Uterus (tissue), 4 donors: ENCODE data around the gene UBE3C. TPM values are rescaled to one million over a fixed set of nuclear protein-coding genes. Genes with fewer than 3 reads are reported as not detected.

Experiments used
- DNase-seq, 2 donors: peaks; one replicate each; pipeline ENCODE4 v3.0.0-alpha.2; 2019 to 2020
- H3K27ac ChIP-seq, 2 donors: fragments of 200-600 bp; sonication (generic); 1 replicate in 1 of 2; 2 replicates in 1 of 2; pipeline ENCODE4 v1.5.1; 2016 to 2018
- H3K27me3 ChIP-seq, 2 donors: fragments of 200-600 bp; sonication (generic); one replicate each; pipeline ENCODE4 v1.5.1; 2018 to 2019; ENCODE audit warnings: control low read depth in 1 of 2
- H3K36me3 ChIP-seq, 2 donors: fragments of 200-600 bp; sonication (generic); one replicate each; pipeline ENCODE4 v1.5.1; 2019; ENCODE audit warnings: control low read depth in 1 of 2
- H3K4me1 ChIP-seq, 2 donors: fragments of 200-600 bp; sonication (generic); one replicate each; pipeline ENCODE4 v1.5.1; 2018 to 2019; ENCODE audit warnings: control low read depth in 1 of 2
- H3K4me3 ChIP-seq, 2 donors: fragments of 200-600 bp; sonication (generic); 1 replicate in 1 of 2; 2 replicates in 1 of 2; pipeline ENCODE4 v1.5.1; 2018 to 2019; ENCODE audit warnings: mild to moderate bottlenecking in 1 of 2
- H3K9me3 ChIP-seq, 2 donors: fragments of 200-600 bp; sonication (generic); one replicate each; pipeline ENCODE4 v1.5.1; 2019; ENCODE audit warnings: control low read depth in 1 of 2
- CTCF ChIP-seq, 4 experiments: fragments of 200-600 bp in 2 of 4; fragments of 450-650 bp in 2 of 4; sonication (generic) in 2 of 4; IDR thresholded peaks; one replicate each; pipeline ENCODE4 v1.5.1; 2016 to 2019; ENCODE audit warnings: antibody characterized with exemption in 4 of 4, mild to moderate bottlenecking in 2 of 4, moderate library complexity in 1 of 4
- POLR2A ChIP-seq, 2 donors: fragments of 450-650 bp; IDR thresholded peaks; one replicate each; pipeline ENCODE4 v1.6.1; 2016; ENCODE audit warnings: antibody characterized with exemption in 2 of 2, mild to moderate bottlenecking in 1 of 2, moderate library complexity in 1 of 2
- intact Hi-C: fragments of 100-400 bp; cut with DNase I; formaldehyde crosslinking; loops from one replicate; pipeline ENCODE4 v1.15.1; 2023; ENCODE audit warnings: low total_unique reads
- total RNA-seq, 4 donors: library from RNA; depleted of rRNA in 3 of 4; stranded (reverse); fragments of >200 nt in 3 of 4; gene quantifications; one replicate each; pipeline versions ENCODE4 v1.1.0 to v1.2.4, GENCODE V29; 2014 to 2023
- donor health status: DM: yes; HTN: yes; CAD: no.

Gene UBE3C
- total RNA-seq, 4 donors from 2014 or later, result 54.1 to 121 (median 91.7) TPM

DNA sequence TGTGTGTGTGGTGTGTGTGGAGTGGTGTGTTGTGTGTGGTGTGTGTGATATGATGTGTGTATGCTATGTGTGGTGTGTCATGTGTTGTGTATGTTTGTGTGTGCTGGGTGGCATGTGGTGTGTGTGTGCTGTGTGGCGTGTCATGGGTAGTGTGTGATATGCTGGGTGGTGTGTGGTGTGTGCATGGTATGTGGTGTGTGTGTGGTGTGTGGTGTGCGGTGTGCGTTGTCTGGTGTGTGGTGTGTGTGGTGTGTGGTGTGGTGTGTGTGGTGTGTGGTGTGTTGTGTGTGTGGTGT, 160.5 kb downstream of the UBE3C start:
- no peak for DNase-seq
- TF ChIP-seq CTCF (IDR thresholded peaks at IDR 0.05), result no peak
- no peak for TF ChIP-seq POLR2A (IDR thresholded peaks at IDR 0.05)
- Histone ChIP-seq H3K27me3 (no peaks in the 10 kb centered on the region), H3K27ac (no peak overlapping the region), H3K9me3 (no peaks in the 10 kb centered on the region), H3K4me1 (no peaks in the 10 kb centered on the region), H3K4me3 (no peak overlapping the region), H3K36me3 (no peaks in the 10 kb centered on the region)
- intact Hi-C loops, result no loop called here

GRCh38 chr7:157299613-157300368, 161.1 kb downstream of the UBE3C start:
- intact Hi-C loops, result no loop called here
- Histone ChIP-seq H3K36me3 (no peaks in the 10 kb centered on the region), H3K27me3 (no peaks in the 10 kb centered on the region), H3K4me1 (no peaks in the 10 kb centered on the region), H3K9me3 (no peaks in the 10 kb centered on the region), H3K27ac (no peak overlapping the region), H3K4me3 (no peak overlapping the region)
- no peak for TF ChIP-seq CTCF (IDR thresholded peaks at IDR 0.05)
- no peak for TF ChIP-seq POLR2A (IDR thresholded peaks at IDR 0.05)
- DNase-seq, result no peak

DNA sequence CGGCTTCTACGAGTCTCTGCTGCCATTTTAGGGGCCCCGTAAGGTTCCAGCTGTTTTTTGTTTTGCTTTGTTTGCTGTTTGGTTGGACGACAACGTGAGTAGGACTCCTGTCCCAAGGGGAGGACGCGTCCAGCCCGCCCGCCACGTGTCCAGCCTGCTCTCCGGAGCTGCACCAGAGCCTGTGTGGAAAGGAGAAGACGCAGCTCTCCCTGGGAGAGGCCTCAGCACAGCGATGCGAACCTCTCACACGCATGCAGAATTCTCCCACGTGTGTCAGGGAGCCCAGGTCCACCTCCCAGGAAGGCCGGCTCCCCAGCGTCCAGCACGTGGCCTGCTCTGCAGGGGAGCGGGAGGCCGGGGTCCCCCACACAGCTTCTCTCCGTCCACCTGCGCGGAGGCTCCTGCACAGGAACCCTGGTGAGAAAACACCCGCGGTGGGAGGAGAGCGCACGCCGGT, 161.7 kb downstream of the UBE3C start:
- intact Hi-C loops, result no loop called here
- H3K27me3 ChIP-seq, result no peaks in the 10 kb centered on the region
- H3K27ac ChIP-seq, result no peak overlapping the region
- no peak overlapping the region for H3K4me3 ChIP-seq
- no peak for DNase-seq
- no peaks in the 10 kb centered on the region for H3K9me3 ChIP-seq
- H3K36me3 ChIP-seq, result no peaks in the 10 kb centered on the region
- TF ChIP-seq POLR2A (IDR thresholded peaks at IDR 0.05) (no peak), CTCF (IDR thresholded peaks at IDR 0.05) (no peak)
- no peaks in the 10 kb centered on the region for H3K4me1 ChIP-seq

DNA sequence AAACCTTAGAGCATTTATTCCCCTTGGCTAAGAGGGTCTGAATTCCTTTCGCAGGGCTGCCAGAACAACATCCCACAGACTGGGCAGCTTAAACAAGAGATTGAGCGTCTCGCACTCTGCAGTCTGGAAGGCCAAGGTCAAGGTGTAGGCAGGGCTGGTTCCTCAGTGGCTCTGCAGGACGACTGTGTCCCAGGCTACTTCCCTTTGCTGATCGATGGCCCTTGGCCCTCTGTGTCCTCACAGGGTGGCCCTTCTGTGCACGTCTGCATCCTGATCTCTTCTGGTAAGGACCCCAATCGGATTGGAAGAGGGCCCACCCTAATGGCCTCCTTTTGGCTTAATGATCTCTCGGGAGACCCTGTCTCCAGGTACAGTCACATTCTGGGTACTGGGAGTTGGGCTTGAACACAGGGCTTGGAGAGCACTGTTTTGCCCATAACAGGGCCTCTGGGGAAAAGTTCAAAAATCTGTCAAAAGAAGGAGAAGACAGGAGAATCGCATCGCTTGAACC, 162.9 kb downstream of the UBE3C start:
- H3K9me3 ChIP-seq, result no peaks in the 10 kb centered on the region
- no peak overlapping the region for H3K27ac ChIP-seq
- no peak overlapping the region for H3K4me3 ChIP-seq
- intact Hi-C loops, result no loop called here
- no peak for DNase-seq
- H3K27me3 ChIP-seq, result no peaks in the 10 kb centered on the region
- no peak for TF ChIP-seq POLR2A (IDR thresholded peaks at IDR 0.05)
- no peak for TF ChIP-seq CTCF (IDR thresholded peaks at IDR 0.05)
- H3K36me3 ChIP-seq, result no peaks in the 10 kb centered on the region
- no peaks in the 10 kb centered on the region for H3K4me1 ChIP-seq

GRCh38 chr7:157306846-157307838, 168.4 kb downstream of the UBE3C start:
- no peak for DNase-seq
- no peak for TF ChIP-seq CTCF (IDR thresholded peaks at IDR 0.05)
- no peaks in the 10 kb centered on the region for H3K27me3 ChIP-seq
- H3K4me3 ChIP-seq, result no peak overlapping the region
- no peak overlapping the region for H3K27ac ChIP-seq
- intact Hi-C loops, result no loop called here
- H3K9me3 ChIP-seq, result no peaks in the 10 kb centered on the region
- H3K36me3 ChIP-seq, result no peaks in the 10 kb centered on the region
- H3K4me1 ChIP-seq, result no peaks in the 10 kb centered on the region
